IPS-18c (cell line): ENCODE data around the gene SCGB2A2.

Source experiments
- H3K4me3 ChIP-seq: 2 replicates; pipeline ENCODE4 v1.7.0; 2013; ENCODE audit warnings: low read depth, mild to moderate bottlenecking, low read length, moderate library complexity; ENCODE audit not compliant: insufficient read depth
- H3K9me3 ChIP-seq: one replicate; pipeline ENCODE4 v1.6.1; 2013; ENCODE audit warnings: mild to moderate bottlenecking, low read length, moderate library complexity; ENCODE audit not compliant: control insufficient read depth, insufficient read depth

The SCGB2A2 gene

DNA sequence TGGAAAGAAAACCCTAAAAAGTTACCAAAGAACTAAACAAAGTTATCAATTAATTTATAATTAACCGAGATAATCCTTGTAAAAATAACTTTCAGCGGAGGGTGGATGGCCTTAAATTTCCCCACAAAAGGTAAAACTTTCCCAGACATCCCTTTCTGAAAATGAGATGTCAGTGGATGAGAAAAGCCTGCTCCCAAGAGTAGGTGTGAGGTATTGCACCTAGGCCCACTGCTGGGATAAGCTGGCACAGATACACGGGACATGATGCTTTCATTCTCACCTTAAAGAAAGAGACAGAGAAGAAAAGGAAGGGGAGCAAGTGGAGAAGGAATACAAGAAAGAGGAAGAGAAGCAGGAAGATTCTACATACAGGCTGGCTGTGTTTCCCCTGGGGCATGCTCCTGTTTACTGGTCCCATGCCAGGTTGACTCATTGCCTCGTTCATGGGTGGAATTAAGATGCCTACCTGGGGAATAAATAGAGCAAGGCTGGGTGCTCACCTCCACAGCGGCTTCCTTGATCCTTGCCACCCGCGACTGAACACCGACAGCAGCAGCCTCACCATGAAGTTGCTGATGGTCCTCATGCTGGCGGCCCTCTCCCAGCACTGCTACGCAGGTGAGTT, at the start of gene SCGB2A2:
SCGB2A2 (plus strand) TSS at position 505 of the 625 bp plus-strand sequence; CDS start at position 564, 59 bp downstream.
- no peaks in the 10 kb centered on the region for H3K9me3 ChIP-seq
- no peak within 1 kb of the TSS for H3K4me3 ChIP-seq

DNA sequence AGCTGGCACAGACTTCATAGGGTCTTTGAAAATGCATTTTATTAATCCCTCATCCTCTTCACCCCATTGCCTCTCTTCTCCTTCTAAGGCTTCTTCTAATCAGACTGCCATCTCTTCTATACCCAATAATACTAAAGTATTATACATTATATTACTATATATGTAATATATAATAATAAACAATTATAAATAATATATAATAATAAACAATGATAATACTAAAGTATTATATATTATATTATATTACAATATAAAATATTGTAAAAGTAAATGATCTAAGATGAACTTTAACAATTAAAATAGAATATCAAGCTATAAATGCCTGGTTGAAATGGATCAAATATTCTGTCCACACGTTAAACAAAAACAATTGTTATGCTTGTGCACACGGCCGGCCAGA, 48.5 kb upstream of the SCGB2A2 start:
- H3K4me3 ChIP-seq: no peak overlapping the region

DNA sequence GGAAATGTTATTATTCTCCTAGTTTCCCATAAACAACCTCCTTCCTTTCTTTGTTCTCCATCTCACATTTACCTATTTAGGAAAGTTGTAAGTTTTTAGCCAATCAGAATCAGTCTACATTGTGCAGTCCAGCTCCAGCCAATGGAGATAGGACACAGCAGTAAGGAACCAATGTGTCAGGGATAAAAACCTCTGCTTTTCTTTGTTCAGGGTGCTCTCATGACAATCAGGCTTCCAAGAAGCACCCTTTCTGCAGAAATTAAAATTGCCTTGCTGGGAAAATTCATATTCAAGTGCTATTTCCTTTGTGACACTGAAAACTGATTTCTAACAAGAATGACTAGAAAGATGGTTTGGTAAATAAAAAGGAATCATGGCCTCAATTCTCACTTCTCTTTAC, 46.9 kb upstream of the SCGB2A2 start:
- peaks cover 5% of the 10 kb centered on the region for H3K9me3 ChIP-seq
- H3K4me3 ChIP-seq: no peak overlapping the region

More for the DNA sequence above, 48.5 kb upstream of the SCGB2A2 start:
- H3K9me3 ChIP-seq: peaks cover 5% of the 10 kb centered on the region

DNA sequence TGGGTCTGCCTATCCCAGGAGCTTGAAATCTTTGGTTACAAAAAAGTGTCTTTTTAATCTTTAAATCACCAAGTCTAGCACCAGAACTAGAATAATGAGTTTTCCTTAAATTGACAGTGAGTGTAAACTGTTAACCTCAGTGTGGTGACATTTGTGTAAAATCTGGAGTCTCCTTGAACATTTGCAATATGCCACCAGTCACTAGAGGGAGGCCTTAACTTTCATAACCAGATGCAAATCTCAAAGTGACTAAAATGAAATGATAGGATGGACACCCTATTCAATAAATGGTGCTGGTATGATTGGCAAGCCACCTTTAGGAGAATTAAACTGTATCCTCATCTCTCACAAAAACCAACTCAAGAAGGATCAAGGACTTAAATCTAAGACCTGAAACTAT, 36.2 kb upstream of the SCGB2A2 start:
- H3K4me3 ChIP-seq: no peak overlapping the region
- no peaks in the 10 kb centered on the region for H3K9me3 ChIP-seq

DNA sequence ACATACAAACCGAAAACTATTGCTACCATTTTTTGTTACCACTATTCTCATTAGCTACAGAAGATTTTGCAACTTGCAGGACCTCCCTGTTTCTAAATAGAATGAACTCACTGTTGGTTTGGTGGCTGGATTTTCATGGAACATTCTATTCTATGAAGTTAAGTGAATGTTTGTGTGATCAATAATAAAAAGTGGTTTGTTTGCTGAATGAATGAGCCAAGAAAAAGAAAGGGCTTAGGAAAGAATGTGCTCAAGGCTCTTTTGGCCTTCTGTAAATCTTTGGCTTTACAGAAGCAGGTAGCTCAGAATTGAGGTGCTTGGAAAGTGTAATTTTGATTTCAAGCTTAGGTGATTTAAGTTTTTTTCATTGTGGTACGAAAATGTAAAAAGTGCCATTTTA, 33.8 kb upstream of the SCGB2A2 start:
- Histone ChIP-seq H3K9me3 (no peaks in the 10 kb centered on the region), H3K4me3 (no peak overlapping the region)

DNA sequence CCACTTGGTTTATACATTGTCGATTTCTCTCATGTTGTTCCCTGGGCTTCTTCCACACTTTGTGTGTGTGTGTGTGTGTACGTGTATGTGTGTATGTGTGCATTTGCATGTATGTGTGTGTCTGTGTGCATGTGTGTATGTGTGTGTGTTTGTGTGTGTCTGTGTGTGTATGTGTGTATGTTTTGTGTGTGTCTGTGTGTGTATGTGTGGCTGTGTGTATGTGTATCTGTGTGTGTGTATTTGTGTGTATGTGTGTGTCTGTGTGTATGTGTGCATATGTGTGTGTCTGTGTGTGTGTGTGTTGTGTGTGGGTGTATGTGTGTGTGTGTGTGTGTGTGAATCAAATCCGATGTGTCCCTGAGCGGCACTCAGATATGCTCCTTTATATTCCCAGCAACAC, 32.5 kb upstream of the SCGB2A2 start:
- no peaks in the 10 kb centered on the region for H3K9me3 ChIP-seq
- H3K4me3 ChIP-seq: no peak overlapping the region

DNA sequence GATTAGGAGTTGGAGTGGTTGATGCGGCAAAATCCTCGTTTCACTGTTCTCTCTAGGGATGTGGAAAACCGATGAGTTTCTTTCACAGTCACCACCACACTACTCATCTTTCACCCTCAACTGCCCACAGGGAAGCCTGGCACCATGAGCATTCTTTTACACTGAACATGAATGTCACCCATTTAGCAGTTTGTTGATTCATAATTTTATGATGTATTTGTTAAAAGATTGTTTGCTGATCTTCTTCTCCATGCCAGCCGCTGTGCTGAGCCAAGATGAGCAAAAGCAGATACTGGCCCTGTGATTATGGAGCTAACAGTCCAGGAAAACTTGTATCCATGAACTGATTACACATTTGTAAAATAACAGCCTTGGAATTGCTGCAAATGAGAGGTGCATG, 31.8 kb upstream of the SCGB2A2 start:
- Histone ChIP-seq H3K9me3 (no peaks in the 10 kb centered on the region), H3K4me3 (no peak overlapping the region)

DNA sequence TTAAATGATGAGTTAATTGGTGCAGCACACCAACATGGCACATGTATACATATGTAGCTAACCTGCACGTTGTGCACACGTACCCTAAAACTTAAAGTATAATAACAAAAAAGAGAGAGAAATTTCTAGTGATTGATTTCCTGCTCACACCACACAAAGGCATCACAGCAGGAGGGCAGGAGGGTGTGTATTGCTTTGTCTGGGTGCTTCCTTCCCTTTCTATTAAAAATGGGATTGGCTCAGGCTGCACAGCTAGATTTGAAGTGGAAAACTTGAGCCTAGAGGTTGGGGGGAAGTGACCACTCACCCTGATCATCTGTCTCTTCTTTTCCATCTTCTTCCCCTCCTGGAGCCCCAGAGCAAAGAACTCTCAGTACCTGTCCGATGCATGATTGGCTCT, 28.9 kb upstream of the SCGB2A2 start:
- Histone ChIP-seq H3K9me3 (no peaks in the 10 kb centered on the region), H3K4me3 (no peak overlapping the region)

DNA sequence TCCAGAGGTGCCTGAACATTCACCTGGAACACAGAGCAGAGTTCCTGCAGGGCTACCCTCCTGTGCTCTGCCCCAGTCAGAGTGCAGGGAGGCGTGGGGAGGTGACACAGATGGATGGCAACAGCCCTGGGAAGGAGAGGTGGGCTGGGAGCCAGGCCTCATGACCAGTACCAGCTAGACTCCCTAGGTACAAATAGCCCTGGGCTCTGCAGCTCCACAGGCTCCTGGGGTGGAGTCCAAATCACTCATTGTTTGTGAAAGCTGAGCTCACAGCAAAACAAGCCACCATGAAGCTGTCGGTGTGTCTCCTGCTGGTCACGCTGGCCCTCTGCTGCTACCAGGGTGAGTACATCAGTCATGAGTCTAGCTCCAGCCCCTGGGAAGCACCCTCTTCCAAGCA, 27.9 kb upstream of the SCGB2A2 start, which contains the start of gene SCGB1D2:
SCGB1D2 (plus strand) TSS at position 219 of the 400 bp plus-strand sequence; CDS start at position 288, 69 bp downstream.
- Histone ChIP-seq H3K9me3 (no peaks in the 10 kb centered on the region), H3K4me3 (no peak within 1 kb of the TSS)

DNA sequence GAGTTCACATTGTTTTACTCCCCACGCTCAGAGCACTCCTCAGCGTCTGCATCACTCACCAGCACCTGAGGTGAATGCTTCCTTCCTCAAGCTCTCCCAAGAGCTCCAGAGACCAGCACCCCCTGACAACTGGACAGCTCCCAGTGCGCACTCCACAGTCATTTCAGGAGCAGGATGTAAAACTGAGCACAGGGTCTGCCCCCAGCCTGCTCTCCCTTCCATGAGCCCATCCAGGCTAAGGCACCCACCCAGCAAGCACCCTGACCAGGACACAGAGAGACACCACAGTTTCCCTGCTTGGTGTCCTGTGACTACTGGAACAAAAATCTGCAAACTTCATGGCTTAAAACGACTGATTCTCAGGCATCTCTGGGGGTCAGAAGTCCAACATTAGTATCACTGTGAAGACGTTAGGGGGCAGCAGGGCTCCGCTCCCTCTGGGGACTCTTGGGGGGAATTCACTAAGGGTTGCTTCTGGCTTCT, 24.6 kb upstream of the SCGB2A2 start:
- no peaks in the 10 kb centered on the region for H3K9me3 ChIP-seq
- H3K4me3 ChIP-seq: no peak overlapping the region

DNA sequence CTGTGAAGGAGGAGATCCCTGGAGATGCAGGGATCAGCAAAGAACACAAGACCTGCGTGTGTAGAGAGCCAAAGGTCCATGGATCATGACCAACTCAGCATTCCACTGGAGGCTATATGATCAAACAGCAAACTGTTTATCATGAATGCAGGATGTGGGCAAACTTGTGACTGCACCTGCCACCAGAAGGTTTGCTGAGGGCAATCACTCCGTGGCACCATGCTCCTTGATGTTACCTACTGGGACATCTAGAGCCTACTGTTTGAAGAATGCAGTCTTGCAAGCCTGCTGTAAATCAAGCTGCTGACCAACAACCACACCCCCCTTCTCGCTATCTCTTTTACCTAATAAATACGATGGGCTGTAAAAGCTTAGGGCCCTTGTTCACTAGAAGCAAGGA, 18.3 kb upstream of the SCGB2A2 start:
- H3K9me3 ChIP-seq: peaks cover 6% of the 10 kb centered on the region
- H3K4me3 ChIP-seq: no peak overlapping the region

DNA sequence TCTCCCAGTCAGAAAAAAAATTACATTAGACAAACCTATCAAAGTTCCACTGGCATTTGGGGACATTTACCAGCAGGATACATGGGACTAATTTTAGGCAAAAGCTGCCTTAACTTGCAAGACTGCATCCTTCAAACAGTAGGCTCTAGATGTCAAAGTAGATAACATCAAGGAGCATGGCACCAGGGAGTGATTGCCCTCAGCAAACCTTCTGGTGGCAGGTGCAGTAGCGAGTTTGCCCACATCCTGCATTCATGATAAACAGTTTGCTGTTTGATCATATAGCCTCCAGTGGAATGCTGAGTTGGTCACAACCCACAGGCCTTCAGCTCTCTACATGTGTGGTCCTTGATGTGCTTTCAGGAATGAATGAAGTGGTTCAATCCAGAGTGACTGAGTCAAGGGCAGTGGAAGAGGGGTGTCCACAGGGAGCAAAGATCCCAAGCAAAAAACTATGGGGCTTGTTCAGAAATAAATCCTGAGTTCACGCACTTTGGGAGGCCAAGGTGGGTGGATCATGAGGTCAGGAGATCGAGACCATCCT, 15.9 kb upstream of the SCGB2A2 start:
- no peak overlapping the region for H3K4me3 ChIP-seq
- peaks cover 6% of the 10 kb centered on the region for H3K9me3 ChIP-seq

DNA sequence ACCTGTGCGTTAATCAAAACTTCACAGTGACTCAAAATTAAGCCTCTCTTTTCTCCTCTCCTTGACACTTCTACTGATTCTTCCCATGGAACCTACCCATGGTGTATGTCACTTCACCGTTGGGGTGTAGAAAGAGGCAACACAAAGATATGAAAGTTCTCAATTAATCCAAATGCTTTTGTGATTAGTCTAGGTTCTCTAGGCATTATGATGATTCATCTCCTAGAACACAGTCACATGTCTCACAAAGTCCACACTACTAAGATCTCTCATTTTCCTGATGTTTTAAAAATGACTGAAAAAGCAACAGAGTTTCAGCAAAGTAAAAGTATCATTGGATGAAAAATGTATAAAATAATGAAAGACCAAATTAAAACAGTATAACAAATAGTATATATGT, 13.7 kb upstream of the SCGB2A2 start:
- no peak overlapping the region for H3K4me3 ChIP-seq
- peaks cover 6% of the 10 kb centered on the region for H3K9me3 ChIP-seq

DNA sequence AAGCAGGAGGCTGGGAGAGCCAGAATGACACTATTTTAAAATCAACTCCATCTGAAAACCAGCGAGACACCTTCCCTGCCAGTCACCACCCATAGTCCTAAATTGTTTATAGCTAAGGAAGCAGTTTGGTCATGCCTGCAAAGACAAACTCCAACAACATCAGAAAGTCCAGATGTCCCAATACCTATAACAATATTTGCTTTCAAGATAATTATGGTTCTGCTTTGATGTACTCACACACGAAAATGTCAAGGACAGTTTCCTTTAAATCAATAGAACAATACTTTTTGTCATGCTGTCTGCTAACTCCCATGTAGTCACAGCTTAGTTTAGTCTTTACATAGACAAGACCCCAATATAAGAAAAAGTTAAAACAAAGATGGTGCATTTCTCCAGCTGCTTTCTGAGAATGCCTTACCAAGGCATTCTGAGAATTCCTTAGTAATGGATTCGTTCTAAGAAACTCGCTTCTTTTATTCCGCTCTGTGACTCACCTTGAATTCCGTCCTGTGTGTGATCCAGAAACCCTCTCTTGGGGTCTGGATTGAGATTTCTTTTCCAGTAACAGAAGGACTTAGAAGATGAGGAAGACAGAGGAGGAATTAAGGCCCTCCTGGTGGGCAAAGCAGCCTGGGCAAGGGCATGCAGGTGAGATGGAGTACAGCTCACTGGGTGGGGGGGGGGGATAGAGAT, 9.6 kb upstream of the SCGB2A2 start:
- no peaks in the 10 kb centered on the region for H3K9me3 ChIP-seq
- H3K4me3 ChIP-seq: no peak overlapping the region

DNA sequence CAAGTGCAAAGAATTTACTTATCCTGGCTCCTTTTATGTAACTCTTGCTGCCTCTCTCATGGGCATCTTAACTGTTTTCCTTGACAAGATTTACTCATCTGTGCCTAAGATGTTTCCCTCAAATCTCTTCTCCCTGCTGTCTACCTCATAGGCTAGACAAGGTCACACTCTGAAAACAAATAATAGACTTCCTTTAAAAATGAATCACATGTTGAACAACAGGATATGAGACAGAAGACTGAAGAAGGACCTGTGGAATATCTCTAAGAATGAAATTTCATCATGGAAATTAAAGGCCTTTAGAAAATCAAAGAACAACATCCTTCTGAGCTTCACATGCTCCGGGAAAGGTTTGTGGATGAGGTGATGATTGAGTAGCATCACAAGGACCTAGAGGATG, 6.0 kb upstream of the SCGB2A2 start:
- Histone ChIP-seq H3K4me3 (no peak overlapping the region), H3K9me3 (no peaks in the 10 kb centered on the region)

DNA sequence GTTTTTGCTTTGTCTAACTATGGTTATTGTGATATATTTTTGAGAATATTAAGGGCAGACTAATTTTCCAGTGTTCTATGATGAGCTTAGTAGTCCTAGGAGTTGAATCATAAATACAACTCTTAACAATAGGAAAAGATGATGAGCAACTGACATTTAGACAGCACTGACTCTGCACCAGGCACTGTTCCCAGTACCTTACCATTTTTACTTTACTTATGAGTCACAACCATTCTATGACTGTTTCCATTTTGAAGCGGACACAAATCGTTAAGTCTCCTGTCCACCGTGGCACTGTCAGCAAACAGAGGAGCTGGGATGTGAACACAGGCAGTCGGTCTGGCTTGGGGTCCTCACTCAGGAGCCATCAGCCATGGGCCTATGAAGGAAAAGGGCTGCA, 3.4 kb upstream of the SCGB2A2 start:
- no peaks in the 10 kb centered on the region for H3K9me3 ChIP-seq
- no peak overlapping the region for H3K4me3 ChIP-seq

DNA sequence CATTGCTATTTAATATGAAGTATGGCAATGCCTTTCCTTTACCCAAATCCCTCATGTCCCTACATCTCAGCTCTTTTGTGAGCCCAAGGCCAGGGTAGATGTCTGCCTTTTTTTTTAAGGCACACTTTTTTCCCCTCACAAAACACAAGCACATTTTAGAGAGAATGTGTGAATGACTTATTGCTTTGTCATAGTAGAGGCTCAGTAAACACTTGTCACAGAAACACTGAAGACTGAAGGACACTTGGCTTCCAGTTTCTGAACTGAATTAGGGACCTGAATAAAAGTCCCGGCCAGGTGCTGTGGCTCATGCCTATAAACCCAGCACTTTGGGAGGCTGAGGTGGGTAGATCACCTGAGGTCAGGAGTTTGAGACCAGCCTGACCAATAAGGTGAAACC, 2.9 kb upstream of the SCGB2A2 start:
- no peak overlapping the region for H3K4me3 ChIP-seq
- no peaks in the 10 kb centered on the region for H3K9me3 ChIP-seq

DNA sequence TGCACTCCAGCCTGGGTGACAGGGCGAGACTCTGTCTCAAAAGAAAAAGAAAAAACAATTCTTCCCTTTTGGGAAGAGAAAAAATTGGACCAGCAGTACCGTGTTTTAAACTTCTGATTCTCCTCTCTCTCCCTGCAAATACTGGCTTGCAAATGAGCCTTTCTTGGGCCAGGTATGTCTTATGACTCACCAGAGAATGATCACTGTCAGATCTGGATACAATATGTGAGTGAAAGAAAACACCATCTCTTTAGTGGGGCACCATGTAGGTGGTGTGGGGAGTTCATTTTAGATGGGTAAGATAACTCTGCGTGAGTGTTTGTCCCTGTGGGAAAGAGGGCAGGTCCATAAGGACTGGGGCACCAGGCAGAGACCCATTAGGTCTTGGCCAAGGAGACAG, 2.4 kb upstream of the SCGB2A2 start:
- Histone ChIP-seq H3K9me3 (no peaks in the 10 kb centered on the region), H3K4me3 (no peak overlapping the region)
